Liver (tissue), 9 donors: ENCODE measurements around the gene OSBPL10. TPM values are rescaled to one million over a fixed set of nuclear protein-coding genes. Genes with fewer than 3 reads are reported as not detected.

Source experiments
- DNase-seq: peaks from one replicate; pipeline ENCODE4 v3.0.0-alpha.2; 2017; ENCODE audit warnings: low spot score
- H3K27ac ChIP-seq, 2 donors: one replicate each; pipeline ENCODE4 v1.7.0; 2013; ENCODE audit warnings: inconsistent platforms in 2 of 2, low read length in 2 of 2, control low read depth in 1 of 2, low read depth in 1 of 2, mild to moderate bottlenecking in 1 of 2
- H3K27me3 ChIP-seq, 4 donors: one replicate each; pipeline versions ENCODE4 v1.6.1 to v1.7.0; 2013; ENCODE audit warnings: low read length in 3 of 4, inconsistent platforms in 1 of 4, mild to moderate bottlenecking in 1 of 4, moderate library complexity in 1 of 4; ENCODE audit not compliant: control insufficient read depth in 4 of 4, insufficient read depth in 4 of 4
- H3K36me3 ChIP-seq, 4 donors: one replicate each; pipeline versions ENCODE4 v1.6.1 to v1.7.0; 2013; ENCODE audit warnings: low read length in 3 of 4, mild to moderate bottlenecking in 3 of 4, low read depth in 1 of 4, moderate library complexity in 1 of 4; ENCODE audit not compliant: control insufficient read depth in 4 of 4, insufficient read depth in 3 of 4
- H3K4me1 ChIP-seq, 4 donors: one replicate each; pipeline versions ENCODE4 v1.6.1 to v1.7.0; 2013; ENCODE audit warnings: low read length in 3 of 4, mild to moderate bottlenecking in 3 of 4, moderate library complexity in 1 of 4; ENCODE audit not compliant: control insufficient read depth in 4 of 4, insufficient read depth in 4 of 4
- H3K4me3 ChIP-seq, 3 donors: one replicate each; pipeline versions ENCODE4 v1.6.1 to v1.7.0; 2013; ENCODE audit warnings: low read length in 3 of 3, control low read depth in 1 of 3, low read depth in 1 of 3, mild to moderate bottlenecking in 1 of 3
- H3K9ac ChIP-seq, 2 donors: one replicate each; pipeline ENCODE4 v1.7.0; 2013; ENCODE audit warnings: low read length in 2 of 2, mild to moderate bottlenecking in 2 of 2, moderate library complexity in 2 of 2, control low read depth in 1 of 2, low read depth in 1 of 2
- H3K9me3 ChIP-seq, 4 donors: one replicate each; pipeline versions ENCODE4 v1.6.1 to v1.7.0; 2013; ENCODE audit warnings: low read length in 3 of 4; ENCODE audit not compliant: control insufficient read depth in 4 of 4
- EGR1 ChIP-seq, 2 donors: IDR thresholded peaks; 2 replicates each; pipeline ENCODE4 v1.6.1; 2016 to 2018; ENCODE audit warnings: antibody characterized with exemption in 2 of 2, low read depth in 2 of 2
- FOXA1 ChIP-seq: IDR thresholded peaks from 2 replicates; pipeline ENCODE4 v1.6.1; 2016; ENCODE audit warnings: antibody characterized with exemption
- FOXA2 ChIP-seq: IDR thresholded peaks from 2 replicates; pipeline ENCODE4 v1.6.1; 2016; ENCODE audit warnings: antibody characterized with exemption
- GABPA ChIP-seq, 2 donors: IDR thresholded peaks in 1 of 2; conservative IDR thresholded peaks in 1 of 2; 2 replicates each; pipeline ENCODE4 v1.6.1; 2016; ENCODE audit warnings: antibody characterized with exemption in 2 of 2, mild to moderate bottlenecking in 1 of 2, moderate library complexity in 1 of 2
- HNF4A ChIP-seq, 2 donors: conservative IDR thresholded peaks; 2 replicates each; pipeline ENCODE4 v1.6.1; 2016; ENCODE audit warnings: antibody characterized with exemption in 2 of 2, mild to moderate bottlenecking in 2 of 2
- HNF4G ChIP-seq: IDR thresholded peaks from 2 replicates; pipeline ENCODE4 v1.6.1; 2016; ENCODE audit warnings: antibody characterized with exemption
- JUND ChIP-seq, 2 donors: IDR thresholded peaks; 2 replicates each; pipeline ENCODE4 v1.6.1; 2016; ENCODE audit warnings: antibody characterized with exemption in 2 of 2
- NR2F2 ChIP-seq: IDR thresholded peaks from 2 replicates; pipeline ENCODE4 v1.6.1; 2016; ENCODE audit warnings: antibody characterized with exemption
- RAD21 ChIP-seq, 2 donors: IDR thresholded peaks; 2 replicates each; pipeline ENCODE4 v1.6.1; 2016; ENCODE audit warnings: antibody characterized with exemption in 2 of 2, mild to moderate bottlenecking in 2 of 2
- RXRA ChIP-seq, 2 donors: IDR thresholded peaks; 2 replicates each; pipeline ENCODE4 v1.6.1; 2017 to 2018; ENCODE audit warnings: antibody characterized with exemption in 2 of 2, mild to moderate bottlenecking in 1 of 2
- SP1 ChIP-seq: IDR thresholded peaks from 2 replicates; pipeline ENCODE4 v1.6.1; 2018; ENCODE audit warnings: antibody characterized with exemption, mild to moderate bottlenecking
- TAF1 ChIP-seq: conservative IDR thresholded peaks from 2 replicates; pipeline ENCODE4 v1.6.1; 2016; ENCODE audit warnings: antibody characterized with exemption, mild to moderate bottlenecking
- YY1 ChIP-seq: IDR thresholded peaks from 2 replicates; pipeline ENCODE4 v1.6.1; 2016; ENCODE audit warnings: antibody characterized with exemption, mild to moderate bottlenecking
- WGBS: extraction: QIAGEN DNeasy Blood & Tissue Kit; methylation state at CpG from one replicate; pipeline ENCODE4 v1.1.7; 2013; 5-methylcytosine and 5-hydroxymethylcytosine counted together
- polyA plus RNA-seq, 2 donors: library from polyadenylated mRNA; stranded (reverse) in 1 of 2; unstranded in 1 of 2; fragments of 200-250 nt in 1 of 2; fragments of >200 nt in 1 of 2; fragmentation: Nextera tagmentation in 1 of 2; extraction: Ambion mirVana in 1 of 2; gene quantifications; one replicate each; pipeline versions ENCODE4 v1.2.1 to v1.2.3, GENCODE V29; 2013 to 2015
- total RNA-seq, 2 donors: library from RNA; depleted of rRNA; stranded (reverse); fragments of >200 nt; gene quantifications; one replicate each; pipeline ENCODE4 v1.2.3, GENCODE V29; 2014
- TF ChIP-seq, protein P1 (sequence below): IDR thresholded peaks from 2 replicates; pipeline ENCODE4 v1.6.1; 2016; ENCODE audit warnings: antibody characterized with exemption, mild to moderate bottlenecking
- TF ChIP-seq, protein P2 (sequence below): fragments of 150-350 bp; IDR thresholded peaks from 2 replicates; pipeline ENCODE4 v1.5.1; 2017; ENCODE audit warnings: improper control_type of control experiment, low read depth, low read length; ENCODE audit not compliant: missing input control
- TF ChIP-seq, protein P3 (sequence below): IDR thresholded peaks from 2 replicates; pipeline ENCODE4 v1.6.1; 2016; ENCODE audit warnings: antibody characterized with exemption
- TF ChIP-seq, protein P4 (sequence below): IDR thresholded peaks from 2 replicates; pipeline ENCODE4 v1.6.1; 2016; ENCODE audit warnings: antibody characterized with exemption
- TF ChIP-seq, protein P5 (sequence below): IDR thresholded peaks from 2 replicates; pipeline ENCODE4 v1.6.1; 2016; ENCODE audit warnings: antibody characterized with exemption
- donor health status: healthy.
- donor health status: healthy.
- donor health status: healthy.
- donor health status: healthy.
- donor health status: healthy.

The OSBPL10 gene
- total and polyA plus RNA-seq, 4 donors: 0.75 to 4.0 (median 1.7) TPM

DNA sequence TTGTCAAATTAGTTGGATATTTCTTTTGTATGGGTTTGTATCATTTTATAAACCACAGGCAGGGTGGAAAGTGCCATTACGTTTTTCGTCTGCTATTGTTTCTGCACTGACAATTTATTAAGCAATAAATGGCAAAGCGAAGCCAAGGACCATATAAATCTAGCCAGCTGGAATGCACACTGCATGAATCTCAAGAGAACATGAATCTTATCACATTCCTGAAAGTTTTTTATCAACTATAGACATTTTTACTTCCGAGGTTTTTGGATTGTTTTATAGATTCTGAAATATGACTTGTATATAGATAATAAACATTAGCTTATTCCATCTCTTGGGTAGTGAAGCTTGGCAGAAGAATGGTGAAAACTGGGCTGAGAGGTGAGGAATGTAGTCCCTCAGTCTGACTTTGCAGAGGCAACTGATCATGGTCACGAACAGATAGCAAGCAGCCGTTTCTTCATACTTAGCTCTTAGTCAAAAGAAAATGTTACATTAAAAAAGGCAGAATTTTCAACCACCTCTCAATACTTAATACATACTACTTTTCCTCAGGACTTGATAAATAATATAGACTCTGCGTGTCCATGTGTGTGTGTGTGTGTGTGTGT lies 102.7 kb downstream of the OSBPL10 start:
- no peak overlapping the region for H3K4me3 ChIP-seq
- no peak for DNase-seq
- no peak overlapping the region for H3K9ac ChIP-seq
- H3K36me3 ChIP-seq: no peaks in the 10 kb centered on the region
- H3K4me1 ChIP-seq: no peaks in the 10 kb centered on the region
- WGBS: 83% methylated on average over 7 of the region's 7 CpGs
- TF ChIP-seq JUND (IDR thresholded peaks at IDR 0.05) (no peak), YY1 (no peak), RXRA (IDR thresholded peaks at IDR 0.05) (no peak), GABPA (IDR thresholded peaks at IDR 0.05 in 1 of 2, conservative IDR thresholded peaks at IDR 0.05 in 1 of 2) (no peak), HNF4G (no peak), EGR1 (IDR thresholded peaks at IDR 0.05; ENCODE audit: low read depth in 2 of 2) (no peak), TAF1 (no peak), RAD21 (IDR thresholded peaks at IDR 0.05) (no peak), NR2F2 (no peak), SP1 (no peak), FOXA2 (no peak), FOXA1 (no peak)
- TF ChIP-seq, protein P1, sequence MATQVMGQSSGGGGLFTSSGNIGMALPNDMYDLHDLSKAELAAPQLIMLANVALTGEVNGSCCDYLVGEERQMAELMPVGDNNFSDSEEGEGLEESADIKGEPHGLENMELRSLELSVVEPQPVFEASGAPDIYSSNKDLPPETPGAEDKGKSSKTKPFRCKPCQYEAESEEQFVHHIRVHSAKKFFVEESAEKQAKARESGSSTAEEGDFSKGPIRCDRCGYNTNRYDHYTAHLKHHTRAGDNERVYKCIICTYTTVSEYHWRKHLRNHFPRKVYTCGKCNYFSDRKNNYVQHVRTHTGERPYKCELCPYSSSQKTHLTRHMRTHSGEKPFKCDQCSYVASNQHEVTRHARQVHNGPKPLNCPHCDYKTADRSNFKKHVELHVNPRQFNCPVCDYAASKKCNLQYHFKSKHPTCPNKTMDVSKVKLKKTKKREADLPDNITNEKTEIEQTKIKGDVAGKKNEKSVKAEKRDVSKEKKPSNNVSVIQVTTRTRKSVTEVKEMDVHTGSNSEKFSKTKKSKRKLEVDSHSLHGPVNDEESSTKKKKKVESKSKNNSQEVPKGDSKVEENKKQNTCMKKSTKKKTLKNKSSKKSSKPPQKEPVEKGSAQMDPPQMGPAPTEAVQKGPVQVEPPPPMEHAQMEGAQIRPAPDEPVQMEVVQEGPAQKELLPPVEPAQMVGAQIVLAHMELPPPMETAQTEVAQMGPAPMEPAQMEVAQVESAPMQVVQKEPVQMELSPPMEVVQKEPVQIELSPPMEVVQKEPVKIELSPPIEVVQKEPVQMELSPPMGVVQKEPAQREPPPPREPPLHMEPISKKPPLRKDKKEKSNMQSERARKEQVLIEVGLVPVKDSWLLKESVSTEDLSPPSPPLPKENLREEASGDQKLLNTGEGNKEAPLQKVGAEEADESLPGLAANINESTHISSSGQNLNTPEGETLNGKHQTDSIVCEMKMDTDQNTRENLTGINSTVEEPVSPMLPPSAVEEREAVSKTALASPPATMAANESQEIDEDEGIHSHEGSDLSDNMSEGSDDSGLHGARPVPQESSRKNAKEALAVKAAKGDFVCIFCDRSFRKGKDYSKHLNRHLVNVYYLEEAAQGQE: no peak
- TF ChIP-seq, protein P2, sequence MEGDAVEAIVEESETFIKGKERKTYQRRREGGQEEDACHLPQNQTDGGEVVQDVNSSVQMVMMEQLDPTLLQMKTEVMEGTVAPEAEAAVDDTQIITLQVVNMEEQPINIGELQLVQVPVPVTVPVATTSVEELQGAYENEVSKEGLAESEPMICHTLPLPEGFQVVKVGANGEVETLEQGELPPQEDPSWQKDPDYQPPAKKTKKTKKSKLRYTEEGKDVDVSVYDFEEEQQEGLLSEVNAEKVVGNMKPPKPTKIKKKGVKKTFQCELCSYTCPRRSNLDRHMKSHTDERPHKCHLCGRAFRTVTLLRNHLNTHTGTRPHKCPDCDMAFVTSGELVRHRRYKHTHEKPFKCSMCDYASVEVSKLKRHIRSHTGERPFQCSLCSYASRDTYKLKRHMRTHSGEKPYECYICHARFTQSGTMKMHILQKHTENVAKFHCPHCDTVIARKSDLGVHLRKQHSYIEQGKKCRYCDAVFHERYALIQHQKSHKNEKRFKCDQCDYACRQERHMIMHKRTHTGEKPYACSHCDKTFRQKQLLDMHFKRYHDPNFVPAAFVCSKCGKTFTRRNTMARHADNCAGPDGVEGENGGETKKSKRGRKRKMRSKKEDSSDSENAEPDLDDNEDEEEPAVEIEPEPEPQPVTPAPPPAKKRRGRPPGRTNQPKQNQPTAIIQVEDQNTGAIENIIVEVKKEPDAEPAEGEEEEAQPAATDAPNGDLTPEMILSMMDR: no peak
- H3K9me3 ChIP-seq: peaks cover 0 to 3% (median 0%) of the 10 kb centered on the region in 4 donors
- no peak overlapping the region for H3K27ac ChIP-seq
- H3K27me3 ChIP-seq: no peaks in the 10 kb centered on the region

DNA sequence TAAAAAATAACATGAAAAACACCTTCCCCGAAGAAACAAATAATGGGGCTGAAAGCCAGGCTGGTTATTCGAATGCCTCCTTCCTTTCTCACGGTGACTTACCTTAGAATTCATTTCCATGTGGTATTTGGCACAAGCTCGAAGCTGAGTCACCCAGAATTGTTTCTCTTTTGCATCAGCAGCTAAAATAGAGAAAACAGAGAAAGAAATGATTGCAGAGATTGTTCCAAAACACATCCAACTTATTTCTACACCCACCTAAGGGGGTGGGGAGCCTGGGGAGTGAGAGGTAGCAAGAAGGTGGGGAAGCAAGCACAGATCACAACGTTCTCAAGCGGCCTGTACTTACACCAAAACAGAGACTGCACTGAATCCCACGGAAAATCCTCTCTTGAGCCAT lies 104.7 kb downstream of the OSBPL10 start:
- no peak for TF ChIP-seq RAD21 (IDR thresholded peaks at IDR 0.05)
- TF ChIP-seq, protein P3, sequence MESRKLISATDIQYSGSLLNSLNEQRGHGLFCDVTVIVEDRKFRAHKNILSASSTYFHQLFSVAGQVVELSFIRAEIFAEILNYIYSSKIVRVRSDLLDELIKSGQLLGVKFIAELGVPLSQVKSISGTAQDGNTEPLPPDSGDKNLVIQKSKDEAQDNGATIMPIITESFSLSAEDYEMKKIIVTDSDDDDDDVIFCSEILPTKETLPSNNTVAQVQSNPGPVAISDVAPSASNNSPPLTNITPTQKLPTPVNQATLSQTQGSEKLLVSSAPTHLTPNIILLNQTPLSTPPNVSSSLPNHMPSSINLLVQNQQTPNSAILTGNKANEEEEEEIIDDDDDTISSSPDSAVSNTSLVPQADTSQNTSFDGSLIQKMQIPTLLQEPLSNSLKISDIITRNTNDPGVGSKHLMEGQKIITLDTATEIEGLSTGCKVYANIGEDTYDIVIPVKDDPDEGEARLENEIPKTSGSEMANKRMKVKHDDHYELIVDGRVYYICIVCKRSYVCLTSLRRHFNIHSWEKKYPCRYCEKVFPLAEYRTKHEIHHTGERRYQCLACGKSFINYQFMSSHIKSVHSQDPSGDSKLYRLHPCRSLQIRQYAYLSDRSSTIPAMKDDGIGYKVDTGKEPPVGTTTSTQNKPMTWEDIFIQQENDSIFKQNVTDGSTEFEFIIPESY: no peak
- TF ChIP-seq, protein P4, sequence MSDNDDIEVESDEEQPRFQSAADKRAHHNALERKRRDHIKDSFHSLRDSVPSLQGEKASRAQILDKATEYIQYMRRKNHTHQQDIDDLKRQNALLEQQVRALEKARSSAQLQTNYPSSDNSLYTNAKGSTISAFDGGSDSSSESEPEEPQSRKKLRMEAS: no peak
- TF ChIP-seq HNF4A (conservative IDR thresholded peaks at IDR 0.05): no peak
- TF ChIP-seq, protein P2: no peak
- no peak for TF ChIP-seq FOXA2
- no peak for TF ChIP-seq GABPA (IDR thresholded peaks at IDR 0.05 in 1 of 2, conservative IDR thresholded peaks at IDR 0.05 in 1 of 2)
- TF ChIP-seq, protein P5, sequence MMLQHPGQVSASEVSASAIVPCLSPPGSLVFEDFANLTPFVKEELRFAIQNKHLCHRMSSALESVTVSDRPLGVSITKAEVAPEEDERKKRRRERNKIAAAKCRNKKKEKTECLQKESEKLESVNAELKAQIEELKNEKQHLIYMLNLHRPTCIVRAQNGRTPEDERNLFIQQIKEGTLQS: no peak
- TF ChIP-seq RXRA (IDR thresholded peaks at IDR 0.05): no peak
- no peak for TF ChIP-seq JUND (IDR thresholded peaks at IDR 0.05)
- no peak for TF ChIP-seq EGR1 (IDR thresholded peaks at IDR 0.05; ENCODE audit: low read depth in 2 of 2)
- TF ChIP-seq HNF4G: no peak
- TF ChIP-seq, protein P1: no peak
- no peak overlapping the region for H3K9ac ChIP-seq
- DNase-seq: no peak
- H3K4me3 ChIP-seq: no peak overlapping the region
- no peaks in the 10 kb centered on the region for H3K4me1 ChIP-seq
- H3K27me3 ChIP-seq: no peaks in the 10 kb centered on the region
- H3K27ac ChIP-seq: no peak overlapping the region
- no peaks in the 10 kb centered on the region for H3K36me3 ChIP-seq
- 81% methylated on average over 7 of the region's 7 CpGs for WGBS
- H3K9me3 ChIP-seq: no peaks in the 10 kb centered on the region
